ENCODE data around the gene OR51D1. TPM values are rescaled to one million over a fixed set of nuclear protein-coding genes. Genes with fewer than 3 reads are reported as not detected.

Gene OR51D1
- total RNA-seq, 1 experiment from 2014 or later: not detected

DNA sequence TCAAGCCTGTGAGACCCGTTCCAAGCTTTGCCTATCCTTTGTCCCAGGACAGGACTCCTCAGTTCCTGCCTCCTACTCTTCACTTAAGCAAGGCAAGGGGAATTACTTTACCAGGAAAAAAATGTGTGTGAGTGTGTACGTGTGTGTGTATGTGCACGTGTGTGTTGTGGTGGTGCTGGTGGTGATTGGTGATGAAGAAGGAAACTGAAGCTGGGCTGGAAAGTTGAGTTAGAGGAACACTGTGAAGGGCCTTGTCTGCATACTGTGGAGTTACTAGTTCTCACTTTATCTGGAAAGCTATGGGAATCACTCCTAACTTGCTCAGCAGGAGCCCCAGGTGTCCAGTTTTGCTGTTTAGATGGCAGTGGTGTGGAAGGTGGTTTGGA lies 378 bp downstream of the OR51D1 start:
- Histone ChIP-seq H3K4me2 (ENCODE audit: low read length) (no peak overlapping the region), H3K79me2 (ENCODE audit: low read length) (no peaks in the 10 kb centered on the region), H3K9me2 (replicated peaks; ENCODE audit: low read length) (no peaks in the 10 kb centered on the region), H3K27ac (ENCODE audit: low read length) (no peak overlapping the region), H3F3A (ENCODE audit: low read length, unreplicated experiment) (no peaks in the 10 kb centered on the region), H3K4me3 (ENCODE audit: low read length) (no peak overlapping the region), H3K4me1 (ENCODE audit: insufficient read depth, low read length) (no peaks in the 10 kb centered on the region), H4K20me1 (ENCODE audit: low read length) (no peaks in the 10 kb centered on the region), H3K9me3 (ENCODE audit: low read length) (no peaks in the 10 kb centered on the region), H3K36me3 (ENCODE audit: low read depth, low read length) (no peaks in the 10 kb centered on the region), H2AFZ (ENCODE audit: low read length) (no peak overlapping the region), H3K27me3 (ENCODE audit: low read length) (no peaks in the 10 kb centered on the region; the same call in 1 of the 2 replicates), H3K9ac (ENCODE audit: low read length) (no peak overlapping the region)
- ChIA-PET CTCF (no interaction called here), POLR2A (ENCODE audit: unreplicated experiment) (no interaction called here)
- no peak for DNase-seq
- TF ChIP-seq, protein P1, sequence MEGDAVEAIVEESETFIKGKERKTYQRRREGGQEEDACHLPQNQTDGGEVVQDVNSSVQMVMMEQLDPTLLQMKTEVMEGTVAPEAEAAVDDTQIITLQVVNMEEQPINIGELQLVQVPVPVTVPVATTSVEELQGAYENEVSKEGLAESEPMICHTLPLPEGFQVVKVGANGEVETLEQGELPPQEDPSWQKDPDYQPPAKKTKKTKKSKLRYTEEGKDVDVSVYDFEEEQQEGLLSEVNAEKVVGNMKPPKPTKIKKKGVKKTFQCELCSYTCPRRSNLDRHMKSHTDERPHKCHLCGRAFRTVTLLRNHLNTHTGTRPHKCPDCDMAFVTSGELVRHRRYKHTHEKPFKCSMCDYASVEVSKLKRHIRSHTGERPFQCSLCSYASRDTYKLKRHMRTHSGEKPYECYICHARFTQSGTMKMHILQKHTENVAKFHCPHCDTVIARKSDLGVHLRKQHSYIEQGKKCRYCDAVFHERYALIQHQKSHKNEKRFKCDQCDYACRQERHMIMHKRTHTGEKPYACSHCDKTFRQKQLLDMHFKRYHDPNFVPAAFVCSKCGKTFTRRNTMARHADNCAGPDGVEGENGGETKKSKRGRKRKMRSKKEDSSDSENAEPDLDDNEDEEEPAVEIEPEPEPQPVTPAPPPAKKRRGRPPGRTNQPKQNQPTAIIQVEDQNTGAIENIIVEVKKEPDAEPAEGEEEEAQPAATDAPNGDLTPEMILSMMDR (conservative IDR thresholded peaks at IDR 0.05; ENCODE audit: low read depth, low read length): no peak
- TF ChIP-seq EZH2phosphoT487 (IDR thresholded peaks at IDR 0.05; ENCODE audit: borderline replicate concordance, low read length) (no peak), EZH2 (IDR thresholded peaks at IDR 0.05; ENCODE audit: low read length, unreplicated experiment) (no peak)
- ATAC-seq: no peak
- intact Hi-C loops (cut with micrococcal nuclease): loop anchor here (1.0 kb wide), 1 partner anchor 367 kb away; no protein-coding TSS in a partner anchor
- no TSS peak for BruUV-seq (replicated peaks)

DNA sequence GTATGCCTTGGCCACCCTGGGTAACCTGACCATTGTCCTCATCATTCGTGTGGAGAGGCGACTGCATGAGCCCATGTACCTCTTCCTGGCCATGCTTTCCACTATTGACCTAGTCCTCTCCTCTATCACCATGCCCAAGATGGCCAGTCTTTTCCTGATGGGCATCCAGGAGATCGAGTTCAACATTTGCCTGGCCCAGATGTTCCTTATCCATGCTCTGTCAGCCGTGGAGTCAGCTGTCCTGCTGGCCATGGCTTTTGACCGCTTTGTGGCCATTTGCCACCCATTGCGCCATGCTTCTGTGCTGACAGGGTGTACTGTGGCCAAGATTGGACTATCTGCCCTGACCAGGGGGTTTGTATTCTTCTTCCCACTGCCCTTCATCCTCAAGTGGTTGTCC lies 2.7 kb downstream of the OR51D1 start:
- Histone ChIP-seq H3K4me2 (ENCODE audit: low read length) (no peak overlapping the region), H3K4me1 (ENCODE audit: insufficient read depth, low read length) (no peaks in the 10 kb centered on the region), H3K9ac (ENCODE audit: low read length) (no peak overlapping the region), H3K9me2 (replicated peaks; ENCODE audit: low read length) (no peaks in the 10 kb centered on the region), H3K27ac (ENCODE audit: low read length) (no peak overlapping the region), H2AFZ (ENCODE audit: low read length) (no peak overlapping the region), H3K79me2 (ENCODE audit: low read length) (no peaks in the 10 kb centered on the region), H3F3A (ENCODE audit: low read length, unreplicated experiment) (no peaks in the 10 kb centered on the region), H3K27me3 (ENCODE audit: low read length) (no peaks in the 10 kb centered on the region; the same call in 1 of the 2 replicates), H3K4me3 (ENCODE audit: low read length) (no peak overlapping the region), H4K20me1 (ENCODE audit: low read length) (no peaks in the 10 kb centered on the region), H3K36me3 (ENCODE audit: low read depth, low read length) (no peaks in the 10 kb centered on the region), H3K9me3 (ENCODE audit: low read length) (no peaks in the 10 kb centered on the region)
- DNase-seq (no peak), ATAC-seq (no peak)
- ChIA-PET POLR2A (ENCODE audit: unreplicated experiment) (no interaction called here), CTCF (no interaction called here)
- TF ChIP-seq EZH2 (IDR thresholded peaks at IDR 0.05; ENCODE audit: low read length, unreplicated experiment) (no peak), EZH2phosphoT487 (IDR thresholded peaks at IDR 0.05; ENCODE audit: borderline replicate concordance, low read length) (no peak)
- TF ChIP-seq, protein P1 (conservative IDR thresholded peaks at IDR 0.05; ENCODE audit: low read depth, low read length): no peak
- BruUV-seq (replicated peaks): no TSS peak
- intact Hi-C loops (cut with micrococcal nuclease): no loop called here

DNA sequence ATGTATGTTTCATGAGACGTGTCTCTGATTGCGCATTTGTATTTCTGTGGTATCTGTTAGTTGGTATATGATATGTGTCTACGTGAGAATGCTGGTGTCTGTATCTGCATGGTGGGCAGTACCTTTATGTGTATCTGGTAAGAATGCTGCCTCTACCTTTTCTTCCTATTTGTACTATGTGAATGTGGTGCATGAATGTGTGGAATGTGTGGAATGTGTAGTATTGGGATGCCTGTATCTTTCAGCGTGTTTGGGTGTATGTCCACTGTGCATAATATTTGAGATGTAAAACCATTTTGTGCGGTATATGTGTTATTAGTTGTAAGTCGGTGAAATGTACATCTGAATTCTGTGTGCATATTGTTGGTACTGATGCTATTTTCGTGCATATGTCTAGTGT lies 4.2 kb downstream of the OR51D1 start:
- H3K27me3 ChIP-seq (ENCODE audit: low read length): peaks cover 4% of the 10 kb centered on the region; the same call in 1 of the 2 replicates
- H3K9me2 ChIP-seq (replicated peaks; ENCODE audit: low read length): no peaks in the 10 kb centered on the region
- no peak for ATAC-seq
- no peaks in the 10 kb centered on the region for H3K79me2 ChIP-seq (ENCODE audit: low read length)
- H3F3A ChIP-seq (ENCODE audit: low read length, unreplicated experiment): no peaks in the 10 kb centered on the region
- intact Hi-C loops (cut with micrococcal nuclease): no loop called here
- H2AFZ ChIP-seq (ENCODE audit: low read length): no peak overlapping the region
- H3K9me3 ChIP-seq (ENCODE audit: low read length): no peaks in the 10 kb centered on the region
- no peak for TF ChIP-seq EZH2 (IDR thresholded peaks at IDR 0.05; ENCODE audit: low read length, unreplicated experiment)
- TF ChIP-seq, protein P1 (conservative IDR thresholded peaks at IDR 0.05; ENCODE audit: low read depth, low read length): no peak
- TF ChIP-seq EZH2phosphoT487 (IDR thresholded peaks at IDR 0.05; ENCODE audit: borderline replicate concordance, low read length): no peak
- ChIA-PET CTCF (no interaction called here), POLR2A (ENCODE audit: unreplicated experiment) (no interaction called here)
- no TSS peak for BruUV-seq (replicated peaks)
- DNase-seq: no peak
- no peaks in the 10 kb centered on the region for H3K4me1 ChIP-seq (ENCODE audit: insufficient read depth, low read length)
- H3K4me2 ChIP-seq (ENCODE audit: low read length): no peak overlapping the region
- no peak overlapping the region for H3K4me3 ChIP-seq (ENCODE audit: low read length)
- no peak overlapping the region for H3K27ac ChIP-seq (ENCODE audit: low read length)
- no peaks in the 10 kb centered on the region for H3K36me3 ChIP-seq (ENCODE audit: low read depth, low read length)
- no peak overlapping the region for H3K9ac ChIP-seq (ENCODE audit: low read length)
- H4K20me1 ChIP-seq (ENCODE audit: low read length): no peaks in the 10 kb centered on the region

Data from PC-3 (cell line).